Thyroid gland (tissue), 4 donors: ENCODE data around the gene NOP53.

Experiments
- CTCF ChIP-seq, 6 experiments: fragments of 200-600 bp in 3 of 6; fragments of 450-650 bp in 3 of 6; sonication (generic) in 3 of 6; IDR thresholded peaks; one replicate each; pipeline ENCODE4 v1.5.1; 2016 to 2019; ENCODE audit warnings: antibody characterized with exemption in 6 of 6, mild to moderate bottlenecking in 2 of 6, inconsistent platforms in 1 of 6, moderate library complexity in 1 of 6
- POLR2A ChIP-seq, 2 donors: fragments of 450-650 bp; IDR thresholded peaks; one replicate each; pipeline ENCODE4 v1.6.1; 2017; ENCODE audit warnings: antibody characterized with exemption in 2 of 2, mild to moderate bottlenecking in 2 of 2, moderate library complexity in 1 of 2

- no peak for TF ChIP-seq CTCF (IDR thresholded peaks at IDR 0.05)
- no peak for TF ChIP-seq POLR2A (IDR thresholded peaks at IDR 0.05)
Measured at GRCh38 chr19:47719047-47719859, 26.1 kb upstream of the NOP53 start.
